PC-3 (cell line): ENCODE results near the gene ZSCAN32.

Experiments used
- EZH2phosphoT487 ChIP-seq: fragments of 300-600 bp; sonication (generic); IDR thresholded peaks from 2 replicates; pipeline ENCODE4 v1.6.1; 2018; ENCODE audit warnings: mild to moderate bottlenecking, antibody characterized with exemption, low read length, borderline replicate concordance
- TF ChIP-seq, protein P1 (sequence below): fragments of 300-600 bp; sonication (generic); conservative IDR thresholded peaks from 2 replicates; pipeline ENCODE4 v1.5.1; 2017; ENCODE audit warnings: antibody characterized with exemption, low read depth, mild to moderate bottlenecking, low read length

DNA sequence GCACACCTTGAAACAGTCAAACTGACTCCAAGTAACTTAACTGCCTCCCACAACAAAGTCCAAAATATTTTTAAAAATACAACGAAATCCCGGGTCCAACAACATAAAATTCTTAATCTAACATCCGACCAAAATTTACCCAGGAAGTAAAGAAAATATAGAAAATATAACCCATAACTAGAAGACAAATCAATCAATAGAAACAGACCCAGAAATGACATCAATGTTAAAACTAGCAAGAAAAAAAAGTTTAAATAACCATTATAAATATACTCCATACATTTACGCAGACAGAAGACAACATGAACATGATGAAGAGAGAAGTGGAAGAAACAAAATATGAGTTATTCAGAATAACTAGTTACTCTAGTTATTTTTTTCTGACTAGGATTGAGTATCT lies 38.8 kb upstream of the ZSCAN32 start:
- TF ChIP-seq, protein P1, sequence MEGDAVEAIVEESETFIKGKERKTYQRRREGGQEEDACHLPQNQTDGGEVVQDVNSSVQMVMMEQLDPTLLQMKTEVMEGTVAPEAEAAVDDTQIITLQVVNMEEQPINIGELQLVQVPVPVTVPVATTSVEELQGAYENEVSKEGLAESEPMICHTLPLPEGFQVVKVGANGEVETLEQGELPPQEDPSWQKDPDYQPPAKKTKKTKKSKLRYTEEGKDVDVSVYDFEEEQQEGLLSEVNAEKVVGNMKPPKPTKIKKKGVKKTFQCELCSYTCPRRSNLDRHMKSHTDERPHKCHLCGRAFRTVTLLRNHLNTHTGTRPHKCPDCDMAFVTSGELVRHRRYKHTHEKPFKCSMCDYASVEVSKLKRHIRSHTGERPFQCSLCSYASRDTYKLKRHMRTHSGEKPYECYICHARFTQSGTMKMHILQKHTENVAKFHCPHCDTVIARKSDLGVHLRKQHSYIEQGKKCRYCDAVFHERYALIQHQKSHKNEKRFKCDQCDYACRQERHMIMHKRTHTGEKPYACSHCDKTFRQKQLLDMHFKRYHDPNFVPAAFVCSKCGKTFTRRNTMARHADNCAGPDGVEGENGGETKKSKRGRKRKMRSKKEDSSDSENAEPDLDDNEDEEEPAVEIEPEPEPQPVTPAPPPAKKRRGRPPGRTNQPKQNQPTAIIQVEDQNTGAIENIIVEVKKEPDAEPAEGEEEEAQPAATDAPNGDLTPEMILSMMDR = no peak
- no peak for TF ChIP-seq EZH2phosphoT487
